GM21717 (cell line): ENCODE results near the gene GAK.
"Not testable (repeated sequence)": the region's sequence is repeated elsewhere in the genome, so short reads cannot be mapped to it uniquely, and the experiment has no call there.

Experiments used
- ATAC-seq: cut with Tn5 transposase; IDR thresholded peaks from one replicate; pipeline ENCODE4 v1.9.1; 2021; ENCODE audit warnings: mild to moderate bottlenecking, moderate library complexity; ENCODE audit not compliant: unreplicated experiment

The GAK gene

GRCh38 chr4:821181-821591 lies 110.9 kb downstream of the GAK start:
- ATAC-seq: no peak

DNA sequence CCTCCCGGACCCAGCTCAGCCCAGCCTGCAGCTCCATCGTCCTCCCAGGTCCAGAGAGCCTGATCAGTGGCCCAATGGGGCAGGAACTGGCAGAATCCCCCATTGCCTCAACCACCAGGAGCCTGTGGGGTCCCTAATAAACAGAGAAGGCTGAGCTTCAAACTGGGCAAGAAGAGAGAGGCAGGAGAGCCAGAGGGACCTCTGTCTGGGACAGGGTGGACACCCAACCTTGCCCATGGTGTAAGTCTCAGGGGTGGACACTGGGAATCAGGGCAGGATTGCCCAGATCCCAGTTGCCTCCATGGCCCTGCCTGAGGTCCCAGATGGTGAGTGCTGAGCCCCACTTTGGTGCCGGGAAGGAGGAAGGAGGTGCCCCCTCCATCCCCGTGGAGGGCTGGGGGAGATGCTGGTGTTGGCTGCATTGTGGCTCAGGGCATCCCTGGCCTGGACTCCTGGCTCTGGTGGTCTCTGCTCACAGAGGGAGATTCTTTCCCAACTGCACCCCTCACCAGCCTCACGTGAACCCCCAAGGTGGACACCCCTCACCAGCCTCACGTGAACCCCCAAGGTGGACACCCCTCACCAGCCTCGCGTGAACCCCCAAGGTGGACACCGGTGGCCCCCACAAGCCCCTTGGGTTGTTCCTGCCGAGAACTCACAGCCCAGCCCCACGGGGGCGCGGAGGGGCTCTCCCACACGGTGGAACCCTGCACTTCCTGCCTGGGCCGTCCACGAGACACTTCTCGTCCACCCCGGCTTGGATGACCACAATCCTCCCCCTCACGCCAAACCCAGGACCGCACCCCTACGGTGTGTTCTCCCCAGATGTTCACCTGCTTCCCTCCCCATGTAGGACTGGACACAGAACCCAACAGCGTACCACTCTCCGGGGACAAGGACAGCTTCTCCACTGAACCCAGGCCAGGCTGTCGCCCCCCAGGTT lies 111.6 kb downstream of the GAK start:
- no peak for ATAC-seq

- no peak for ATAC-seq
These were observed 112.5 kb downstream of the GAK start for GRCh38 chr4:819401-820229.

DNA sequence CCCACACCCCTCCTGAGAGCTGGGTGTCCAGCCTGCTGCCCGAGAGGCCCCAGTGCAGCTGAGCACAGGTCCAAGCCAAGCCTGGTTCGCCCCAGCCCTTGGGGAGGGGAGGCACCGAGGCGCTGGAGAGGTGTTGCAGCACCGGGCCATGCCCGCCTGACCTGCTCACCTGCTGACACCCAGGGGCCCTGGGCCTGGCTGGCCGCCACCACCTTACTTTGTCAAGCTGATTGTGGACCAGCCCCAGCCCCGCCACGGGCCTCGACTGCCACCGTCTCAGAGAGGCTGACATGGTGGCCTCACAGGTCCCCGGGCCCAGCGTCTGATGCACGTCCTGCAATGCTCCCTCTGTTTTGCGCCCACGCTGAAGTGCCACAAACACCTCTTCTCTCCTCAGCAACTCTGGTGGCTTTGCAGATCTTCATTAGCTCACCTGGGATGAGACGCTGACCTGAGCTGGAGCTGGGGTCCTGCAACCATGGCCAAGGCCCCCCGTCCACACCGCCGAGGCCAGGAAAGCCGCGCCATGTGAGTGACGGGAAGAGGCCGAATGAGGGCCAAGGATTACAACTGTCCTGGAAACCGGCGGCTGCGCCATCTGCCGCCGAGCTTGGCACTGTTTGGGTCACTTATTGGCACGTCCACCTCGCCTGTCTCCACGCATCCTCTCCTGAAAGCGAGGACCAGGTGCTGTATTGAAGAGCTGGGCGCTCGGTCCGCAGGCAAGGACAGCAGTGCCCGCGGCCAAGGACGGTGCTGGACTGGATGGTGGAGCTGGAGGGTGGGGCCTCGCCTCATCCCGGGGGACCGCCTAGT lies 113.8 kb downstream of the GAK start:
- no peak for ATAC-seq

DNA sequence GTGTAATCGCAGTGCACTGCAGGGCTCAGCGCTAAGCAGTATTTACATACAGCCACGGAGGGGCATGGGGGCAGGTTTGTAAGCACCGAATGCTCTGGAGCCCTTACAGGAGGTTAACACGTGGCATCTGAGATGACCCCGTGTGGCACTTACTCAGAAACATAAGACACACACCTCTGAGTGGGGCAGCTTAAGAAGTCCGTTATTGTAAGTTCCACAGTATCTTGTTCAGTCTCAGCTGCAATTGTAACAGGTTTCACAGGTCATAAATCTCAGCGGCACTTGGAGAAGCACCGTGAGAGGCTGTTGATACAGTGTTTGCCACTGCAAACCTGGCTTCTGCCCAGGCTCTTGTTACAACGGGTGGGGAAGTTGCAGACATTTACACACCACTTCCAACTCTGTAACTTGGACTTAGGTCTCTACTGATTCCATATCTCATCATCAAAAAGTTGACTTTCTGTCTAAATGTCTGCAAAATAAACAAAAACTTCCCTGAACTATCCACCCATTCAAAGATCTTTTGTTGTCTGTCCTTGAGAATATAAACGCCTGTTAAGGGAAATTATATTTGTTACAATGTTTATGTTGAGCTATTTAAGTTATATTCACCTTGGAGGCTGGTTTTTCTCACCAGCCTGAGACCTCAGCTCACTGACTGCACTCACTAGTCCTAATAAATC lies 116.5 kb downstream of the GAK start:
- no peak for ATAC-seq

DNA sequence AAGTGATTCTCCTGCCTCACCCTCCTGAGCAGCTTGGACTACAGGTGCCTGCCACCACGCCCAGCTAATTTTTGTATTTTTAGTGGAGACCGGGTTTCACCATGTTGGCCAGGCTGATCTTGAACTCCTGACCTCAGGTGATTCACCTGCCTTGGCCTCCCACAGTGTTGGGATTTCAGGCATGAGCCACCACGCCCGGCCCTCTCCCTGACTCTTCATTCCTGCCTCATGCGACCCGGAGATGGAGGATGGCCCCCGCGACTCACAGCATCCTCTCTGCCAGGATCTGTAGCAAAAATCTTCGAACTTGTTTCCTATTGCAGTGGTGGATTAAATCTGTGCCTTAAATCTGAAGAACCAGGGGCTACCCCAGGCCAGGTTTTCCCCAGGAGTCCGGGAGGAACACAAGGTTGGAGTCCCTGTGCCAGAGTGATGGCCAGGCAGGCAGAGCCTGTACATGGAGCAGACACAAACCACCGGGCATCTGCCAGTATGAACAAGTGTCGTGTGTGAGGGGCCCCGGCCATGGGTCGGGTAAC lies 117.7 kb downstream of the GAK start:
- ATAC-seq: no peak

- no peak for ATAC-seq
These were observed 118.2 kb downstream of the GAK start for GRCh38 chr4:813900-814299.

GRCh38 chr4:808860-809570 lies 123.1 kb downstream of the GAK start:
- no peak for ATAC-seq

- ATAC-seq: no peak
These were observed 124.3 kb downstream of the GAK start for GRCh38 chr4:807792-808191.

DNA sequence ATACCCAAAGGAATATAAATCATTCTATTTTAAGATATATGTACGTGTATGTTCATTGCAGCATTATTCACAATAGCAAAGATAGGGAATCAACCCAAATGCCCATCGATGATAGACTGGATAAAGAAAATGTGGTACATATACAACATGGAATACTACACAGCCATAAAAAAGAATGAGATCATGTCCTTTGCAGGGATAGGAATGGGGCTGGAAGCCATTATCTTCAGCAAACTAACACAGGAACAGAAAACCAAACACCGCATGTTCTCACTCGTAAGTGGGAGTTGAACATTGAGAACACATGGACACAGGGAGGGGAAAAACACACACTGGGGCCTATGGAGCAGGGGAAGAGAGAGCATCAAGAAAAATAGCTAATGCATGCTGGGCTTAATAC lies 125.1 kb downstream of the GAK start:
- not testable (repeated sequence) for ATAC-seq

DNA sequence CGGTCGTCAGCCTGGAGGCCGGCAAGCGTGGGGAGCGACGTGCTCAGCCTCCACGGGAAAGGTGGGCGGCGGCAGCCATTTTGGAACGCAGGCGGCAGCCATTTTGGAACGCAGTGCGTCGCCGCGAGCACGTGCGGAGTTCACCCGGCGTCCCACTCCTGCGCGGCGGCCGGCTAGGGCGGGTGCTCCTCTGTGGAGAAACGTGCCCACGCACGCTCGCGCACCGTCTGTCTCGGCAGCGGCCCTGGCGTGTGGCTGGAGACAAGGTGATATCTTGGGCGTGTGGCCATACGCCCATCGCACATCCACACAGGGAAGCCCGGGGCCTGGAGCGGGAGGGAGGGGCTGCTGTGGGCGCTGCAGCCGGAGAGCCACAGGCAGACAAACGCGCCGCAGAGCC lies 127.3 kb downstream of the GAK start:
- ATAC-seq: no peak

- ATAC-seq: no peak
These were observed 128.2 kb downstream of the GAK start for GRCh38 chr4:803884-804283.

DNA sequence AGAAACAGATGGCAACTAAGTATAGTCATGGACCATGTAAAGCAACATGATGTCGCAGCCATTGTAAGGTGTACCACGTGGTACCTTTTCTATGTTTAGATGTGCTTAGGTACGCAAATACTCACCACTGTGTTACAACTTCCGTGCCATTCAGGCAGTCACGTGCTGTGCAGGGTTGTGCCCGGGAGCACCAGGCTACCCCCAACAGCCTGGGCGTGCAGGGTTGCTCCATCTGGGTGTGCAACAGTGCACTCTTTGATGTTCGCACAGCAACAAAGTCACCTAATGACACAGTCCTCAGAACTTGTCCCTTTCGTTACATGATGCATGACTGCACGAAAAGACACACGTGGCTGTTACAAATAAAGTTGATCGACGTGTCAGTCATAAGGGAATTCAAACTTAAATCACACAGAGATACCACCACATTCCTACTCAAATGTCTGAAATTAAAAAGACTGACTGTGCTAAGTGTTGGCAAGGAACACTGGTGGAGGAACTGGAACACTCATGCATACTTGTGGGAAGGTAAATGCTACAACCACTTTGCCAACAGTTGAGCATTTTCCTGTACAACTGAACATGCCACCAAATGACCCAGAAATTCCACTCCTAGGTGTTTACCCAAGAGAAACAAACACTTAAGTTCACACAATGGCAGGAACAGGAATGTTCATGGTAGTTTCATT lies 130.5 kb downstream of the GAK start:
- no peak for ATAC-seq
